Activated CD4-positive, alpha-beta T cell treated with anti-CD3 and anti-CD28 coated beads, Interleukin-2, amount 50 U/mL, for 24 hours (primary cell): Measurements from ENCODE around the gene NOTUM.

ENCODE experiments used
- DNase-seq, 2 donors: peaks; one replicate each; pipeline ENCODE4 v3.0.0-alpha.2; 2020; ENCODE audit warnings: low read depth in 1 of 2, low spot score in 1 of 2

NOTUM gene

GRCh38 chr17:81911277-81911961, 49.6 kb downstream of the NOTUM start, which contains the start of gene PCYT2:
TSS of gene PCYT2 (minus strand) at chr17:81911399. CDS start at chr17:81911355, 44 bp downstream.
- peak; percentile 83 to 92 for DNase-seq

- DNase-seq, result no peak
Measured at GRCh38 chr17:81910840-81911276, 50.1 kb downstream of the NOTUM start.

- DNase-seq, result no peak
Measured at GRCh38 chr17:81909966-81910839, 50.8 kb downstream of the NOTUM start.

GRCh38 chr17:81909231-81909630, 51.8 kb downstream of the NOTUM start:
- DNase-seq, result no peak

- no peak for DNase-seq
Measured at GRCh38 chr17:81908793-81909192, 52.2 kb downstream of the NOTUM start.

- no peak for DNase-seq
Measured at GRCh38 chr17:81907219-81908145, 53.5 kb downstream of the NOTUM start.

GRCh38 chr17:81906476-81907218, 54.3 kb downstream of the NOTUM start:
- no peak for DNase-seq

- no peak for DNase-seq
Measured at GRCh38 chr17:81905993-81906392, 55.0 kb downstream of the NOTUM start.

GRCh38 chr17:81905424-81905875, 55.5 kb downstream of the NOTUM start:
- DNase-seq, result no peak

- no peak for DNase-seq
Measured at GRCh38 chr17:81904600-81905423, 56.2 kb downstream of the NOTUM start.

GRCh38 chr17:81903896-81904599, 56.9 kb downstream of the NOTUM start:
- DNase-seq, result no peak

GRCh38 chr17:81903415-81903831, 57.6 kb downstream of the NOTUM start:
- no peak for DNase-seq

GRCh38 chr17:81902653-81903414, 58.2 kb downstream of the NOTUM start:
- DNase-seq, result no peak
